ENCODE measurements around the gene COQ3. TPM values are rescaled to one million over a fixed set of nuclear protein-coding genes. Genes with fewer than 3 reads are reported as not detected.

Gene COQ3
- total and polyA plus RNA-seq, 2 of the 4 experiments (the other 2 are of a cell fraction) = 8.2 to 8.9 TPM

DNA sequence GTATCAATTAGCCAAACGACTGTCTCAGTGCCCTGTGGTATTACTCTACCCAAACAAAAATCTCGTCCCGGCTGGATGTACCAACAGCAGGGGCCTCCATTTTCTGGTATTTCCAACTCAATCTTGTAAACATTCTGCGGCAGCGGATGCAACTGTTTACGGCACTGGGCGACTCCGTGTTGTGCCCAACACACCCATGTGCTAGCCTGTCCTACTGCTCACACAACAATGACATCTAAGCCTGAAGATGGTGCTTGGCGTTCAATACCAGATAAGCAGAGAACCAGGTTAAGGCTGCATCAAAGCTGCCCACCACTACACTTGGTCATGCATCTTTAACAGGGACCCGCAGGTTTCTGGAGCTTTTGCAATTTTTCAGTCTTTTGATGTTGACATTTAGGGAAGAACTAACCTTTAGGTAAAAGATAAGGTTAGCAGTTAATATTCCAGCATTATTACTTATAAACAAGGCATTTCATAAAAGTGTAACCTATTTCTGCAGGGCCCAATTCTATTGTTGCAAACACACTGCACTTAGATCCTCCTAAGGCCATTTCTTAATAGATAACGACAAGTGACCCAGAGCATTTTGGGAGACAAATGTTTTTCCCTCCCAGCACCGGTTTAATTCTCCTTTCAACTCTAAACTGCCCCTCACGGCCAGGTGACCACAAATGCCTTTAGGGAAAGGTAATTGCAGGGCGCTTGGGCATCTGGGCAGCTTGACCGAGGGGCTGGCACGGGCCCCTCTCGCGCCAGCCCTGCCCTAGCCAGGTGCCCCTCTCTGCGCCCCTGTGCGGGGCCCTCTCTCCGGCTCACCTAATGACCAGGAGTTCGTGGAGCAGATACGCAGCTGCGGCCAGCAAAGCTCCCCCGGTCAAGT is 45.5 kb downstream of the COQ3 start (continued):
- TF ChIP-seq, protein P1, sequence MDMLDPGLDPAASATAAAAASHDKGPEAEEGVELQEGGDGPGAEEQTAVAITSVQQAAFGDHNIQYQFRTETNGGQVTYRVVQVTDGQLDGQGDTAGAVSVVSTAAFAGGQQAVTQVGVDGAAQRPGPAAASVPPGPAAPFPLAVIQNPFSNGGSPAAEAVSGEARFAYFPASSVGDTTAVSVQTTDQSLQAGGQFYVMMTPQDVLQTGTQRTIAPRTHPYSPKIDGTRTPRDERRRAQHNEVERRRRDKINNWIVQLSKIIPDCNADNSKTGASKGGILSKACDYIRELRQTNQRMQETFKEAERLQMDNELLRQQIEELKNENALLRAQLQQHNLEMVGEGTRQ (IDR thresholded peaks at IDR 0.05; ENCODE audit: low read depth, low read length) = no peak
- TF ChIP-seq POLR2A (IDR thresholded peaks at IDR 0.05; ENCODE audit: low read depth, low read length) = no peak
- no peak for TF ChIP-seq RFX5 (IDR thresholded peaks at IDR 0.05; ENCODE audit: low read depth, low read length)

DNA sequence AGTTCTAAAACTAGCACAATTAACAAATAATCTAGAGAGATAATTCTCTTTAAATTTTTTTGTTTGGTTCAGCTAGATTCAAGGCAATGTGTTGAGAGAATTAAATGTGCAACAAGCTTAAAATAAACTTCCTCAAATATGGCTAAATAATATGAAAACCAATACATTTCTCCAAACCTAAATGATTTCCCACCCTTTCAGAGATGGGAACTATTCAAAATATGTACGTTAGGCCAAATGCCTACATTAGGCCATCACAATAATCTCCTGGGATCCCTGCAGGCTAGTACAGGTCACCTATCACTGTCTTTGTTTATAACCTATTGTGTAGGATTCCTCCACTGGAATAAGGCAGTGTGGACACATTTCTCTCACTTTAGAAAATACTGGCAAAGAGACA is 46.2 kb downstream of the COQ3 start:
- no peaks in the 10 kb centered on the region for H3K79me1 ChIP-seq (ENCODE audit: low read depth in 1 of 2, low read length in 2 of 2)
- H2AK5ac ChIP-seq (ENCODE audit: low read depth, low read length) = no peak overlapping the region
- H3K4me1 ChIP-seq (ENCODE audit: control insufficient read depth, insufficient read depth, low read length) = peaks cover 3% of the 10 kb centered on the region; the same call in 1 of the 2 replicates
- H3K27ac ChIP-seq (ENCODE audit: insufficient read depth, low read length) = no peak overlapping the region
- H2BK15ac ChIP-seq (ENCODE audit: low read depth, low read length) = no peak overlapping the region
- no peak overlapping the region for H3K18ac ChIP-seq (ENCODE audit: low read depth, low read length)
- no peak overlapping the region for H3K14ac ChIP-seq (replicated peaks; ENCODE audit: low read depth, low read length)
- no CpG with 5 or more reads among the region's 1 CpG for WGBS, 2 experiments (ENCODE audit: extremely low coverage in 2 of 2, insufficient read length in 1 of 2)
- H4K20me1 ChIP-seq (ENCODE audit: insufficient read depth, low read length) = no peaks in the 10 kb centered on the region
- DNase-seq = no peak
- H2BK5ac ChIP-seq (ENCODE audit: low read depth, low read length, poor library complexity, severe bottlenecking) = no peak overlapping the region
- H2BK20ac ChIP-seq (ENCODE audit: low read depth, low read length) = no peak overlapping the region
- H3K36me3 ChIP-seq (ENCODE audit: control insufficient read depth, insufficient read depth, low read length) = no peaks in the 10 kb centered on the region
- CTCF ChIA-PET = interaction anchor here (1.0 to 1.2 kb wide), 2 partner anchors 13 to 18 kb away, joined by 3 to 4 read pairs; no protein-coding TSS in a partner anchor
- H4K8ac ChIP-seq (ENCODE audit: low read depth in 2 of 2, low read length in 2 of 2) = no peak overlapping the region
- H2AK9ac ChIP-seq (replicated peaks; ENCODE audit: low read depth, low read length, poor library complexity) = no peak overlapping the region
- H3K4me2 ChIP-seq (ENCODE audit: low read depth, low read length) = no peak overlapping the region
- no peak overlapping the region for H3K23ac ChIP-seq (ENCODE audit: low read depth, low read length)
- no peaks in the 10 kb centered on the region for H3K9me3 ChIP-seq (ENCODE audit: control insufficient read depth, insufficient read depth, low read length)
- H4K5ac ChIP-seq (ENCODE audit: low read depth, low read length) = no peak overlapping the region
- no peak overlapping the region for H3K4me3 ChIP-seq (ENCODE audit: insufficient read depth, low read depth, low read length)
- H2BK120ac ChIP-seq (ENCODE audit: low read depth, low read length) = no peak overlapping the region
- intact Hi-C loops (cut with micrococcal nuclease) = no loop called here
- H3K9ac ChIP-seq (ENCODE audit: low read depth, low read length) = no peak overlapping the region
- H4K91ac ChIP-seq (ENCODE audit: insufficient read depth, low read depth, low read length) = no peak overlapping the region
- in situ Hi-C loops (cut with MboI; ENCODE audit: low sequenced_read_pairs) = no loop called here
- BruUV-seq (replicated peaks) = no TSS peak
- H3K4ac ChIP-seq (ENCODE audit: low read depth, low read length) = no peak overlapping the region
- dilution Hi-C loops (cut with HindIII; ENCODE audit: low sequenced_read_pairs, unreplicated experiment) = no loop called here
- H3K27me3 ChIP-seq (ENCODE audit: control insufficient read depth, insufficient read depth, low read length) = peaks cover 7% of the 10 kb centered on the region; the same call in 1 of the 2 replicates
- POLR2A ChIA-PET (ENCODE audit: unreplicated experiment) = interaction anchor here (0.7 kb wide), 1 partner anchor 46 kb away, joined by 12 read pairs; the partner anchor contains the start of gene COQ3
- no peak for ATAC-seq (ENCODE audit: low read depth)
- H3K56ac ChIP-seq (ENCODE audit: extremely low read depth, insufficient read depth, low read length) = no peak overlapping the region
- peaks cover 6% of the 10 kb centered on the region; the same call in 1 of the 2 replicates for H3K9me1 ChIP-seq (ENCODE audit: insufficient read depth, low read length)
- H2AFZ ChIP-seq (replicated peaks; ENCODE audit: low read length, poor library complexity) = no peak overlapping the region
- TF ChIP-seq NFE2L2 (IDR thresholded peaks at IDR 0.05; ENCODE audit: low read depth, low read length) = no peak
- TF ChIP-seq, protein P2, sequence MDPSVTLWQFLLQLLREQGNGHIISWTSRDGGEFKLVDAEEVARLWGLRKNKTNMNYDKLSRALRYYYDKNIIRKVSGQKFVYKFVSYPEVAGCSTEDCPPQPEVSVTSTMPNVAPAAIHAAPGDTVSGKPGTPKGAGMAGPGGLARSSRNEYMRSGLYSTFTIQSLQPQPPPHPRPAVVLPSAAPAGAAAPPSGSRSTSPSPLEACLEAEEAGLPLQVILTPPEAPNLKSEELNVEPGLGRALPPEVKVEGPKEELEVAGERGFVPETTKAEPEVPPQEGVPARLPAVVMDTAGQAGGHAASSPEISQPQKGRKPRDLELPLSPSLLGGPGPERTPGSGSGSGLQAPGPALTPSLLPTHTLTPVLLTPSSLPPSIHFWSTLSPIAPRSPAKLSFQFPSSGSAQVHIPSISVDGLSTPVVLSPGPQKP (IDR thresholded peaks at IDR 0.05; ENCODE audit: borderline replicate concordance, low read depth, low read length) = no peak
- no peak for TF ChIP-seq SMC3 (IDR thresholded peaks at IDR 0.05; ENCODE audit: low read depth, low read length)
- TF ChIP-seq, protein P1 (IDR thresholded peaks at IDR 0.05; ENCODE audit: low read depth, low read length) = no peak
- no peak for TF ChIP-seq MAFK (IDR thresholded peaks at IDR 0.05; ENCODE audit: low read depth, low read length)
- no peak for TF ChIP-seq CHD1 (IDR thresholded peaks at IDR 0.05; ENCODE audit: low read depth, low read length)
- TF ChIP-seq FOS (IDR thresholded peaks at IDR 0.05; ENCODE audit: low read depth, low read length) = no peak
- TF ChIP-seq, protein P3, sequence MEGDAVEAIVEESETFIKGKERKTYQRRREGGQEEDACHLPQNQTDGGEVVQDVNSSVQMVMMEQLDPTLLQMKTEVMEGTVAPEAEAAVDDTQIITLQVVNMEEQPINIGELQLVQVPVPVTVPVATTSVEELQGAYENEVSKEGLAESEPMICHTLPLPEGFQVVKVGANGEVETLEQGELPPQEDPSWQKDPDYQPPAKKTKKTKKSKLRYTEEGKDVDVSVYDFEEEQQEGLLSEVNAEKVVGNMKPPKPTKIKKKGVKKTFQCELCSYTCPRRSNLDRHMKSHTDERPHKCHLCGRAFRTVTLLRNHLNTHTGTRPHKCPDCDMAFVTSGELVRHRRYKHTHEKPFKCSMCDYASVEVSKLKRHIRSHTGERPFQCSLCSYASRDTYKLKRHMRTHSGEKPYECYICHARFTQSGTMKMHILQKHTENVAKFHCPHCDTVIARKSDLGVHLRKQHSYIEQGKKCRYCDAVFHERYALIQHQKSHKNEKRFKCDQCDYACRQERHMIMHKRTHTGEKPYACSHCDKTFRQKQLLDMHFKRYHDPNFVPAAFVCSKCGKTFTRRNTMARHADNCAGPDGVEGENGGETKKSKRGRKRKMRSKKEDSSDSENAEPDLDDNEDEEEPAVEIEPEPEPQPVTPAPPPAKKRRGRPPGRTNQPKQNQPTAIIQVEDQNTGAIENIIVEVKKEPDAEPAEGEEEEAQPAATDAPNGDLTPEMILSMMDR (conservative IDR thresholded peaks at IDR 0.05; ENCODE audit: low read depth, low read length) = no peak
- no peak for TF ChIP-seq CEBPB (IDR thresholded peaks at IDR 0.05; ENCODE audit: low read depth, low read length)
